Activated effector memory CD4-positive, alpha-beta T cell treated with Interleukin-2 at 50 U/mL for 16 hours (primary cell): ENCODE measurements around the gene GCC2.
"Not testable (repeated sequence)": the region's sequence is repeated elsewhere in the genome, so short reads cannot be mapped to it uniquely, and the experiment has no call there.

Experiments
- DNase-seq: peaks from one replicate; pipeline ENCODE4 v3.0.0-alpha.2; 2020

Gene GCC2, protein sequence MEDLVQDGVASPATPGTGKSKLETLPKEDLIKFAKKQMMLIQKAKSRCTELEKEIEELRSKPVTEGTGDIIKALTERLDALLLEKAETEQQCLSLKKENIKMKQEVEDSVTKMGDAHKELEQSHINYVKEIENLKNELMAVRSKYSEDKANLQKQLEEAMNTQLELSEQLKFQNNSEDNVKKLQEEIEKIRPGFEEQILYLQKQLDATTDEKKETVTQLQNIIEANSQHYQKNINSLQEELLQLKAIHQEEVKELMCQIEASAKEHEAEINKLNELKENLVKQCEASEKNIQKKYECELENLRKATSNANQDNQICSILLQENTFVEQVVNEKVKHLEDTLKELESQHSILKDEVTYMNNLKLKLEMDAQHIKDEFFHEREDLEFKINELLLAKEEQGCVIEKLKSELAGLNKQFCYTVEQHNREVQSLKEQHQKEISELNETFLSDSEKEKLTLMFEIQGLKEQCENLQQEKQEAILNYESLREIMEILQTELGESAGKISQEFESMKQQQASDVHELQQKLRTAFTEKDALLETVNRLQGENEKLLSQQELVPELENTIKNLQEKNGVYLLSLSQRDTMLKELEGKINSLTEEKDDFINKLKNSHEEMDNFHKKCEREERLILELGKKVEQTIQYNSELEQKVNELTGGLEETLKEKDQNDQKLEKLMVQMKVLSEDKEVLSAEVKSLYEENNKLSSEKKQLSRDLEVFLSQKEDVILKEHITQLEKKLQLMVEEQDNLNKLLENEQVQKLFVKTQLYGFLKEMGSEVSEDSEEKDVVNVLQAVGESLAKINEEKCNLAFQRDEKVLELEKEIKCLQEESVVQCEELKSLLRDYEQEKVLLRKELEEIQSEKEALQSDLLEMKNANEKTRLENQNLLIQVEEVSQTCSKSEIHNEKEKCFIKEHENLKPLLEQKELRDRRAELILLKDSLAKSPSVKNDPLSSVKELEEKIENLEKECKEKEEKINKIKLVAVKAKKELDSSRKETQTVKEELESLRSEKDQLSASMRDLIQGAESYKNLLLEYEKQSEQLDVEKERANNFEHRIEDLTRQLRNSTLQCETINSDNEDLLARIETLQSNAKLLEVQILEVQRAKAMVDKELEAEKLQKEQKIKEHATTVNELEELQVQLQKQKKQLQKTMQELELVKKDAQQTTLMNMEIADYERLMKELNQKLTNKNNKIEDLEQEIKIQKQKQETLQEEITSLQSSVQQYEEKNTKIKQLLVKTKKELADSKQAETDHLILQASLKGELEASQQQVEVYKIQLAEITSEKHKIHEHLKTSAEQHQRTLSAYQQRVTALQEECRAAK (N-terminal part only)

DNA sequence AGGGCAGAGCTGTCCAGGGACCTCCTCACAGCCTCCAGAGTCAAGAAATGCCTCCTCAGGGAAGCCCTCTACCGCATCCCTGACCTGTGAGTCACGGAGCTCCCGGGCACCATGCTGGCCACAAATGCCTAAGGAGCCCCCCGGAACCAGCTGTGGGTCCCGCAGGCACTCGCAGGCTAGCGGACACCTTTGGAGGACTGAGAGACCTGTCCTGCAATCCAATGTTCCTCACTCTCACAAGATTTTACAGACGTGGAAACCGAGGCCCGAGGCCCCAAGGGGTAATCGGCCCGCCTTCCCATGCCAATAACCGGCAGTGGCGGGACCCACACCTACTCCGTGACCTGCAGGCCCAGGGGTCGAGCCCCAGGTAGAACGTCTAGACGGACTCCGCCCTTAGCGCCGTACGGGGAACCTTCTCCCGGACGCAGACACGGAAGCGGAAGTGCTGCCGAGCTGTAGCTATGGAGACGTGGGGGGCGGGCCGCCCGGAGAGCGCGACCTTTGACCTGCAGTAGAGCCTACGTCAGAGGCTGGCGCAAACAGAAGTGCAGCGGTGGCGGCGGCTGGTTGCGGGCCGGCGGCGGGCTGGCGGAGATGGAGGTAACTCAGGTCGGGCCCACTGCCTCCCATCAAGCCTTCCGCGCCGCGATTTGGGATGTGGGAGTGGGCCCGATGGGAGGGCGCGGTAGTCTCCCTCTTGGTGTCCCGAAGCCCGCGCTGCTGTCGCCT lies at the start of gene GCC2:
GCC2 (plus strand) TSS at position 529 of the 732 bp plus-strand sequence; CDS start at position 598, 69 bp downstream.
- DNase-seq = peak; percentile 95

DNA sequence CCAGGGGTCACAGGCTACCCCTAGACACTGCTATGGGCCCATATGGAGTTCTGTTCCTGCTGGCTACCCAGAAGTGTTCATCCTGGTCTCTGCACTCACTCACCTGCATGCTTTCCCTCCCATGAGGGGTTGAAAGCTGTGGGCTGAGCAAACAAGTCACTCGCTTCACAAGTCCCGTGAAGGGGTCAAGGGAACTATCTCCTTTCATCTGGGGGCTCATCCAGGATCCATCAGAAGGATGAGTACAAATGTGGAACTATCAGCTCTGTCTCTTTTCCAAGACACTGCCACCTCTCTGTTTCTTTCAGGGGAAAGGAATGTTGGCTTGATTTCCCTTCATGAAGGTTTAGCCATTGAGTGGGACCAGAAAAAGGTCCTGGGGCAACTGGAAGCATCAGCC lies 49.5 kb upstream of the GCC2 start:
- no peak for DNase-seq

DNA sequence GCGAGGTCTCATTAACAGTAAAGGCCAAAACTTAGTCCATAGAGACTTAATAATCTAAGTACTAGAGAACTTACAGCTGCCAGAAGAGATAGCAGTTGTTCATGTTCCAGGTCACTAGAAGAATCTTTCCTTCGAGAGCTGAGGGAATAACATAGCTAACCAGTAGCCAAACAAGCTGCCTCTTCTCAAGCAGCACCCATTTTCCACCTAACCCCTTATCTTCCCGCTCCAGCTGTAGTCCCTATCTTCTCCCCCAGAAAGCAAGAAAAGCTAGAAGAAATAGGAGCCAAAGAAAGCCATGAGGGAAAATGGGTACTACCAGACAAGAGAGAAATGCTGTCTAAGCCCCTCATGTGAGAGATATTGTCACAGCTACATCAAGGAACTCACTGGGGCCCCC lies 47.2 kb upstream of the GCC2 start:
- no peak for DNase-seq

DNA sequence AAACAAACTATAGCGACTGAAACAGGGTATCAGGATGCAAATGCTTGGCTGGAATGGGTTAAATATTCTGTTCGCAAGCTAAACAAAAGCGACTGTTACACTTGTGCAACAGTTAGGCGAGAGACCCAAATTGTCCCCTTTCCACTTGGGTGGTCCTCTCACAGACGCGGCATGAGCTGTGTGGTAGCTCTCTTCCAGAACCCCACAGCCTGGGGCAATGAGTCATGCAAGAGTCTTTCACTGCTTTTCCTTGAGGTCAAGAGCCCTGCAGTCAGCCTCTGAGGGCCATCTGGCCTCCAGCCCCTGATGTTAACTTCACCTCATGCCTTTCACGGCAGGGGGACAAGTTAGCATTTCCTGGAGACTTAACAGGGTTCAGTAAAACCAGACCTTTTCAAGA lies 45.5 kb upstream of the GCC2 start:
- DNase-seq = no peak

DNA sequence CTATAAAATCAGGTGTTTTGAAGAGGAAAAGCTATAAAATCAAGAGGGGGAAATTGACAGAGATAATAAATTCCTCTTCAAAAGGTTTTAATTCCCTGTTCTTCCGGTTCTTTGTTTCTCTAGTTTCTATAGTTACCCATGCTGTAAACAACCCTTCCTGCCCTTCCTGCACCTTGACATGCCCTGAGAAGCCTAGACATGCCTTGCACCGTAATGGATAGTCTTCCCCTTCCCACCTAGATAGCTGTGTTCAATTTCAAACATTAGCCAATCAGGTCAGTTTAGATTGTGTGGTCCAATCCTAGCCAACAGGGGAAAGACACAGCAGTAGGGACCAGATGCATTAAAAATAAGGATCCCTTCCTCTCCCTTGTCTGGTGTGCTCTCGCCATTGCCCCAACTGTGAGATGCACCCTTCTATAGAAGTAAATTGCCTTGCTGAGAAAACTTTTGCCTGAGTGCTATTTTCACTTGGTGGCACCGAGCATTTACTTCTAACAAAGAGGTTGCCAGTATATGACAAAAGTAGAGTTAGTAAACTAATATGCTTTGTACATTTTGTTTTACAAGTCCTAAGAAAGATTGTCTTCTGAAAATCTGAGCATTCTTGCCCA lies 44.1 kb upstream of the GCC2 start:
- no peak for DNase-seq

DNA sequence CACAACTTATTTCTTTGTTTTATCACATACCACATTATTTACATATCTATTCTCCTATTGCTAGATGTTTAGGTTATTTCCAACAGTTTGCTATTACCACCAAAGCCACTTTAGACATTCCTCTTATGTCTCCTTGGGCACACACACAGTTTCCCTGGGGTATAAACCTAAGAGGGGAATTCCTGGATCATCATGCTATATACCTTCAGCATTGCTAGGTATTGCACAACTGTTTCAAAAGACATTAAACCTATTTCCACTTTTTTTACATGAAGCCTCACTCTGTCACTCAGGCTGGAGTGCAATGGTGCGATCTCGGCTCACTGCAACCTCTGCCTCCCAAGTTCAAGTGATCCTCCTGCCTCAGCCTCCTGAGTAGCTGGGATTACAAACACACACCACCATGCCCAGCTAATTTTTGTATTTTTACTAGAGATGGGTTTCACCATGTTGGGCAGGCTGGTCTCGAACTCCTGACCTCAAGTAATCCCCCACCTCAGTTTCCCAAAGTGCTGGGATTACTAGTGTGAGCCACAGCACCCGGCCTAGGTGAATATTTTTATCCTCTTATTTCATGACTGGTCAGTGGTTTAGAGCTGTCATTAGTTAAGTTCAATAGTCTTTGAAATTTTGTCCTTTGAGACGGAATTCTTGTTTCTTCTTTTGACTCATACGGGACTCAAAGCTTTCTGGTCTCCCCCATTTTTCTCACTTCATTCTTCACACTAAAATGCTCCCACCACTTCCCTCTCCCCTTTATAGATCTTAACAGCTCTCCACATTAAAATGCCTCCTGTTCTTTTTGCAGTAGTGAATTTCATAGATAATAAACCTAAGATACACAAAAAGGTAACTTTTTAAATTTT lies 40.9 kb upstream of the GCC2 start:
- no peak for DNase-seq

DNA sequence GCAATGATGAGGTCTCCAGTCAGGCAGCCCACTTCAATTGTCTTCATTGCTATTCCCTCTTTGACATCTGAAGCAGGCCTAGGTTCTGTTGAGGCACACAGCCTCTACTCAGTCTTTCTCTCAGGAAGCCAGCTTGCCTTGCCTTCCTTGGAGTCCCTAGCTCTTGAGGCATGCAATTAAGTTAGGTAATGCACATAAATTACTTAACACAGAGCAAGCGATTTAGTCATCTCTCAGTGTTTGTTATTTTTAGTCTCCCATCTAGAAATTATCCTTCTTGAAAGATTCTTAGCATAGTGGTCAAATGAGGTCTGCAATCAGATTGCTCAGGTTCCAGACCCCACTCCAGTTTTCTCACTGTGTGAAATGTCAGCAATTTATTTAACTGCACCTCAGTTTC lies 39.2 kb upstream of the GCC2 start:
- no peak for DNase-seq

DNA sequence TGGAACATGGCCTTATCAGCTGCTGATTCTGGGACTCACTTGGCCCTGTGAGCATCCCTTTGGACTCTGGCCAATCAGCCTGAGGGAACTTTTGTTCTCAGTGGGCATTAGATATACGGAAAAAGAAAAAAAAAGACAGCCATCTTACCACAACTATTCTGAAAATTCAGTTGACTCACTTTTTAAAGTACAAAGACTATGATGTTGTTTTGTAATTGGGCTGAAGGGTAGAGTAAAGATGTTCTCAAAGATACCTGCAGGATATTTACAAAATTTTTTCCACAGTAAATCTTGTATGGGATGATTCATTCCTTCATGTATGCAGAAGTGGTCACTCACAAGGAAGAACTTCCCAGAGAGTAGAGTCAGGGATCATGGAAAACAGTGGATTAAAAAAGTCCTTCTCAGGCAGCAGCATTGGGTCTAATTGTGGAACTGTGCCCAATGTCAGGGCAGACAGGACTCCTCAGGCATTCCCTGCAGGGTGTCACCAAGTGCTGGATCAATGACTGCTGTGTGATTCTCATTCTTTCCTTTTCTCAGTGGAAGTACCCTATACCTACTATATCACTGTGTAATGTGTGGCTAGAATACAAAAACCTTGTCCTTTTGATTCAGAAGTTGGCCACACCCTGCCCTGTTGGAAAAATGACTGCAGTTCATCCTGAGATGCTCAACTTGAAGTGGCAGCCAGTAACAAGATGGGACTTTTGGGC lies 35.9 kb upstream of the GCC2 start:
- DNase-seq = no peak

DNA sequence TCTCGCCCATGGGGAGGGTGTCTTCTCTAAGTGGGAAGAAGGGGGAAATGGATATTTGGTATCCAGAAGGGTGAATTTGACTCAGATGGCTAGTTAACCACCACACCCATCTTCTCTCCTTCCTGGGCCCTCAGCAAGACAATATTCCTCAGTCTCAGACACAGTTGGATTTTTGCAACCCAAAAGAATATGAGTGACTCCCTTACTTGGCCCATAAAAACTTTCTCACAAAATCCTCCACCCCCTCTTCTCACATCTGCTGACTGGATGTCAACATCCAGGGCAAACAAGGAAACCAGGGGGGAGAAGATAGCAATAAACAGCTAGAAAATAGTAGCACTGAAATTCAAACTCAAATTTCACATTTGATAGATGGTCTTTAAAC lies 35.3 kb upstream of the GCC2 start:
- DNase-seq = no peak

DNA sequence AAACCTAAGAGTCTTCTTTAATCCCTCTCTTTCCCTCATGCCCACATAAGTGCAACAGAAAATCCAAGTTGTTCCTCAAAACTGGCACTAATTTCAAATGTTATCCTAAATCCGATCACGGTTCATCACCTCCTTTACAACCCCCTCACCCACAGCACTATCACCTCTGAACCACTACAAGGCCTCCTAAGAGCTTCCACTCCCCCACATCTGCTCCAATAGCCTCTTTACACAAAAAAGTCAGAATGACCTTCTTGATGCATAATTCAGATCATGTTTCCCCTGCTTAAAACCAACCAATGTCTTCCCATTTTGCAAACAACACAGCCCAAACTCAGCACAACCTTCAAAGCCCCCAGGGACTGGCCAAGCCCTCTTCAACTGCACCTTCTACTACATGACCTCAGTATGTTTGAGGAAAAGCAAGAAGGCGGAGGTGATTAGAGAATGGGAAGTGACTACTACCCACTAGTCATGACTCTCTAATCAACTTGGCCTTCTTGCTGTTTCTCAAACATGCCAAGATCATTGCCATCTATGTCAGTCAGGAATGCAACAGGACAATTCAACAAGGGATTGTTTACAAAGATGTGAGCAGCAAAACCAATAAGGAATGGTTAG lies 34.6 kb upstream of the GCC2 start:
- no peak for DNase-seq

DNA sequence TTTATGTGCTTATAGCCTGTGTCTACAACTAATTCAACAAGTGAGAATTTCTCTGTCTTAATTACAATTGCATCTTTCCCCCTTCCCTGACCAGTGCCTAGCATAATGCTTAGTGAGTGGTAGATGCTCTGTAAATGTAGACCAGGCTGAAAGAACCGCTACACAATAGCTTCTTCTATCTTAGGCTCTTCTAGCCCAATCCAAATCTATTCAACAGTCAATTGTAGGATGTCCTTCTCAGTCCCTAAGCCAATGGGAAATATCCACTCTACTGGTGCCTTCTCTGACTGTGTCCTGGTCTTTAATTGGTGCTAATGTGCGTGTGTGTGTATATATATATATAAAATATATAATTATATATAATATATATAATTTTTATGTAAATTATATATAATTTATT lies 34.1 kb upstream of the GCC2 start:
- no peak for DNase-seq

DNA sequence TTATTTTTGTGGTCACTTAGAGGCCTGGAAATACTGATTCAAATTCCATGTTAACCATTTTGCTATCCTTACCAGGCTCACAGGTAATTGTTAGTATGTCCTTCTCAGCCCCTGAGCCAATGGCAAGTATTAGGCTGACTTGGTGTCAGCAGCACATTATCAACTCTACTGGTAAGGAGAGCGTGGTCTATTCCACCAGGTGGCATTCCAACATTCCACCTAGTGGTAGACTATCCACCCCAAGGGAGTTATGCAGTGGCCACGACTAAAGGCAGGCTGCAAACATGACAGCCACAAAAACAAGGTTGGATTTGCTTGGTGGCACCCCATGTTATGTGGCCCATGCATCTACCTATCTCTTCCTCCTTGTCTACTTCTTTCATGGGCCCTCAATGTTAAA lies 31.8 kb upstream of the GCC2 start:
- DNase-seq = no peak

DNA sequence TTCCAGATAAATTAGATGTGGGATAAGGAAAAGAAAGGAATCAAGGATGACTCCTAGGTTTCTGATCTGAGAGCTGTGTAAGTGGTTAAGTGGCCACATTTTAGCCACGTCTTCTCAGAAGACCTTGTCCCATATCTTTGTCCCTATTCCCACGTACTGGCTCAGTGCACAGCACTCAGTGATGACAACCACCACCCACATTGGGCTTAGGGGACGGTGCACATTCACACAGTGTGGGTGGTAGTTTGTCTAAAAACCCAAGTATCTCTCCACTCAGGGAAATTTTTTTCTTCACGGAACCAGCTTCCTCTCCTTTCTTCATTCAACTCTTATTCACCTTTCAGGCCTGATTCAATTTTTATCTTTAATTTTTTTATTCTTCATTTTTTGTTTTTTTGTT lies 30.6 kb upstream of the GCC2 start:
- DNase-seq = no peak

DNA sequence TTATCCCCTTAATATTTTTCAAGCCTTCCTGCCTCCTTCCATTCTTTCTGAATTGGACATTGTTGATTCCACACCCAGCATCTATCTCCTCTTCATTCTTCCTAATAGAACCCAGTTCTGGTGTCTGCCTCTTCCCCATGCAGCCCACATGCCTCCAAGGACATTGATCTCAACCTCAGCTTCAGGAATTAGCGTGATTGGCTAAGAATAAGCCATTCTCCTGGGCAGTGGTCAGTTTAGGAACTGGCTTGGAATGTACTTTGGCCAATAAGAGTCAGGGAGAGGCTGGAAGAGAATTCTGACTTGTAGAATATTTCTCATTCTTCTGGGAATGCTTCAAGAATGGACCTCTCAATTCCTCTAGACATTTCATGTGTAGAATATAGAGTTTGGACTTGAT lies 25.9 kb upstream of the GCC2 start:
- DNase-seq = no peak

DNA sequence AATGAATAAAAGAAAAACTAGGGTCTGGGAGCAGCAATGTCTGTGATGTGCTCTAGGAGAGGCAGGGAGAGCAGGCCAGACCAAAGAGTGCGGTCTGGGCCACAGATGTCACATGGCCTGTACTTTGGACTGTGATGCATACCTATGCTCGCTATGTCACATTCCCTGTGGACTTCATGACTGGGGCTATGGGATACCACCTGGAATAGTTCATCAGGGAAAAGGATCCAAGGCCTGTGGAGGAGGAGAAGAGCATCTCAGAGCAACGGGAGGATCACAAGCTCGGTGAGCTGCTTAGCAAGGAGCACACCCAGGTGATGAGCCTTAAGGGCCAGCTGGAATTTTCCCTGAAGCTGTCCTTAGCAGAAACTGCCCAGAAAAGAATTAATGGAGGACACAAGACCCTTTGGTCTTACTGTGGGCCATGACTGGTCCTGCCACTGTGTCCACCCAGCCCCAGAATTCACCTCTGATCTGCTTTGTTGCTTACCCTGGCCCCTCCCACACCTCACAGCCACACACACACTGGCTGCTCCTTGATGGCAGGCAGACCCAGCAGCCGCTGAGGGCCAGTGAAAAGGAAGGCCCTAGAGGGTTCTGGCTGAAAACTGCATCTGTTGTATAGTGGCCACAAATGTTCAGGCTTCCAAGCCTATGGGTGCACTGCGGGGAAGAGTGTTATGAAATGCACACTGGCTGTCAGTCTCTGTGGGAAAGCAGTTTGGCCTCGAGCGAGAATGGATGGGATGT lies 25.3 kb upstream of the GCC2 start:
- DNase-seq = no peak

DNA sequence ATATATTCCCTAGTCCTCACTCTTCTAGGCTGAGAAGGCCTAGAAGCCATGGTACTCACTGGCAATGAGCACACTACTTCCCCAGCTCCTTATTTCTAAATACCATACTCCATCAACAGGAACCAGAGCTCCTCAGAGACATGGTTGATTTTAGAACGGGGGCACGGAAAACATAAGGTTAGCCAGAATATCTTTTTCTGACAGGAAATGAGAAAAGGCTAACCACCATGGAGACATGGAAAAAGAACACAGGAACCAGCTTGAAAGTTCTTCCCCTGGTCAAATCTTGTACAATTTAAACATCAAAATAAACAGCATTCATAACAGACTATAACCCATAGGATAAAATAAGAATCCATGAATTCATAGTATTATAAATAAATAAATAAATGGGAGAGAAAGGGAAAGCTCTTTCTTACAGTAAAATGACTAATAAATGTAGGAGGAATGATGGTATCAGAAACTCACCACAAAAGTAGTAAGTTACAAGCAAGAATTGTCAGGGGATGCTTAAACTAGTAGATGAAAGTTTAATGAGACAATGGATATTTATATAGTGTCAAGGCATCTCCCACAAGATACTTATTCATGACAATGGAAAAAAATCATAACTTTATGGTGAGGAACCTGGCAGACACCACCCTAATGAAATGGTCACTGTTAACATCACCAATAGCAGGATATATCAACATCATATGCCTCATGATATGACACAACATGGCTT lies 20.6 kb upstream of the GCC2 start:
- no peak for DNase-seq

DNA sequence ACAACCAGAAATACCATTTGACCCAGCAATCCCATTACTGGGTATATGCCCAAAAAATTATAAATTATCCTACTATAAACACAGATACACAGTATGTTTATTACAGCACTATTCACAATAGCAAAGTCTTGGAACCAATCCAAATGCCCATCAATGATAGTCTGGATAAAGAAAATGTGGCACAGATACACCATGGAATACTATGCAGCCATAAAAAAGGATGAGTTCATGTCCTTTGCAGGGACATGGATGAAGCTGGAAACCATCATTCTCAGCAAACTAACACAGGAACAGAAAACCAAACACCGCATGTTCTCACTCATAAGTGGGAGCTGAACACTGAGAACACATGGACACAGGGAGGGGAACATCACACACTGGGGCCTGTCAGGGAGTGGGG lies 13.4 kb upstream of the GCC2 start:
- not testable (repeated sequence) for DNase-seq

DNA sequence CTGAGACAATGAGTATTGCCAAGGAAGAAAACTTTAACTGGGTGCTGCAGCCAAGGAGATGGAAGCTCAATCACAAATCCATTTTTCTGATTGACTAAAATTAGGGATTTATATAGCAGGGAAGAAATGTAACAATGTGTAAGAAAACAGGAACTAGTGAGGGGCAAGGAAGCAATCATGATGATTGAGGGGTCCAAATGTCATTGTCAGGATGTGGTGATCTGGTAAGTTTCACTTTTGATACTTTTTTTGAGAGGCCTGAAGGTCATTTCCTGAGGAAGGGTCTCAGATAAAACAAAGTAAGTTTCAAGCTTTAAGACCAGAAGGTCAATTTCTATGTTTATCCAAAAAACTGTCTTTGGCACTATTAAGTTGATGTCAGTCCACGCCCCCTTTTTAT lies 12.0 kb upstream of the GCC2 start:
- DNase-seq = no peak
